WTC11 (cell line): ENCODE measurements around the gene SKIL. TPM values are rescaled to one million over a fixed set of nuclear protein-coding genes. Genes with fewer than 3 reads are reported as not detected.

Experiments
- ATAC-seq: fragments of 200-7000 bp; cut with Tn5 transposase; 2 replicates; pipeline ENCODE4 v1.10.0; 2021; ENCODE audit warnings: mild to moderate bottlenecking, moderate library complexity
- CTCF ChIA-PET: fragments of 300-600 bp; sonication (Branson Sonifier 250); formaldehyde crosslinking; loops from one replicate; lab custom pipeline; 2021; ENCODE audit warnings: antibody characterized with exemption; lab: Charles Lee
- POLR2A ChIA-PET: fragments of 350-600 bp; sonication (Branson Sonifier 250); formaldehyde crosslinking; loops from one replicate; lab custom pipeline; 2021; ENCODE audit warnings: antibody characterized with exemption; lab: Charles Lee
- DNase-seq: peaks from one replicate; pipeline ENCODE4 v3.0.0; 2021; ENCODE audit warnings: low spot score
- H3K27ac Mint-ChIP-seq: 2 replicates; pipeline ENCODE4 v1.8.0; 2021; ENCODE audit warnings: mixed read lengths
- H3K27me3 Mint-ChIP-seq: 2 replicates; pipeline ENCODE4 v1.8.0; 2021; ENCODE audit warnings: low read depth, mild to moderate bottlenecking, moderate library complexity, mixed read lengths
- H3K36me3 Mint-ChIP-seq: 2 replicates; pipeline ENCODE4 v1.8.0; 2021; ENCODE audit warnings: mixed read lengths
- H3K4me1 Mint-ChIP-seq: 2 replicates; pipeline ENCODE4 v1.8.0; 2022; ENCODE audit warnings: mixed read lengths
- H3K4me3 Mint-ChIP-seq: 2 replicates; pipeline ENCODE4 v1.8.0; 2021; ENCODE audit warnings: mild to moderate bottlenecking, moderate library complexity, mixed read lengths
- H3K9me3 Mint-ChIP-seq: 2 replicates; pipeline ENCODE4 v1.8.0; 2021; ENCODE audit warnings: mixed read lengths
- EMX1 ChIP-seq: fragments of 250-450 bp; sonication (Bioruptor Pico); IDR thresholded peaks from 2 replicates; pipeline ENCODE4 v1.8.0; 2021; ENCODE audit warnings: mild to moderate bottlenecking
- FOXJ3 ChIP-seq: sonication (generic); formaldehyde crosslinking; IDR thresholded peaks from 2 replicates; pipeline ENCODE4 v1.9.0; 2021; ENCODE audit warnings: missing genetic modification reagents, mild to moderate bottlenecking, borderline replicate concordance
- FOXK1 ChIP-seq: sonication (generic); formaldehyde crosslinking; IDR thresholded peaks from 2 replicates; pipeline ENCODE4 v1.8.0; 2022; ENCODE audit warnings: mild to moderate bottlenecking, moderate library complexity, missing genetic modification reagents
- FOXP1 ChIP-seq: sonication (generic); formaldehyde crosslinking; IDR thresholded peaks from 2 replicates; pipeline ENCODE4 v1.8.0; 2022; ENCODE audit warnings: missing genetic modification reagents, mild to moderate bottlenecking, moderate library complexity, borderline replicate concordance
- HMGA2 ChIP-seq: fragments of 250-450 bp; sonication (Bioruptor Pico); IDR thresholded peaks from 2 replicates; pipeline ENCODE4 v1.4.0; 2021; ENCODE audit warnings: mild to moderate bottlenecking, moderate library complexity
- JAZF1 ChIP-seq: fragments of 250-450 bp; sonication (Bioruptor Pico); IDR thresholded peaks from 2 replicates; pipeline ENCODE4 v1.9.0; 2021; ENCODE audit warnings: moderate library complexity, mild to moderate bottlenecking, inconsistent platforms
- NFYB ChIP-seq: sonication (generic); formaldehyde crosslinking; conservative IDR thresholded peaks from 2 replicates; pipeline ENCODE4 v1.8.0; 2022; ENCODE audit warnings: low read depth, missing genetic modification reagents
- NR3C1 ChIP-seq: sonication (generic); formaldehyde crosslinking; conservative IDR thresholded peaks from 2 replicates; pipeline ENCODE4 v1.8.1; 2023; ENCODE audit warnings: low read depth, mild to moderate bottlenecking, missing genetic modification reagents
- OVOL2 ChIP-seq: fragments of 250-450 bp; sonication (Bioruptor Pico); IDR thresholded peaks from 2 replicates; pipeline ENCODE4 v1.9.0; 2021; ENCODE audit warnings: mild to moderate bottlenecking, borderline replicate concordance
- ZNF317 ChIP-seq: sonication (generic); formaldehyde crosslinking; IDR thresholded peaks from 2 replicates; pipeline ENCODE4 v1.8.1; 2023; ENCODE audit warnings: low read depth, mild to moderate bottlenecking, moderate library complexity, missing genetic modification reagents, borderline replicate concordance
- total RNA-seq: library from RNA; stranded (reverse); gene quantifications from 3 replicates; pipeline ENCODE4 v1.2.3, GENCODE V29; 2021
- TF ChIP-seq, protein P1 (sequence below): sonication (generic); formaldehyde crosslinking; IDR thresholded peaks from 2 replicates; pipeline ENCODE4 v1.8.1; 2023; ENCODE audit warnings: mild to moderate bottlenecking, missing genetic modification reagents
- TF ChIP-seq, protein P2 (sequence below): fragments of 250-450 bp; sonication (Bioruptor Pico); IDR thresholded peaks from 2 replicates; pipeline ENCODE4 v1.8.0; 2021; ENCODE audit warnings: mild to moderate bottlenecking
- TF ChIP-seq, protein P3 (sequence below): sonication (generic); formaldehyde crosslinking; IDR thresholded peaks from 2 replicates; pipeline ENCODE4 v1.8.0; 2022; ENCODE audit warnings: mild to moderate bottlenecking, missing genetic modification reagents
- TF ChIP-seq, protein P4 (sequence below): sonication (generic); formaldehyde crosslinking; IDR thresholded peaks from 2 replicates; pipeline ENCODE4 v1.8.1; 2022; ENCODE audit warnings: mild to moderate bottlenecking, missing genetic modification reagents, moderate library complexity, borderline replicate concordance
- TF ChIP-seq, protein P5 (sequence below): fragments of 200-600 bp; IDR thresholded peaks from 2 replicates; pipeline ENCODE4 v1.8.0; 2022; ENCODE audit warnings: antibody characterized with exemption

The SKIL gene
- total RNA-seq, 1 experiment from 2014 or later = 181 TPM

DNA sequence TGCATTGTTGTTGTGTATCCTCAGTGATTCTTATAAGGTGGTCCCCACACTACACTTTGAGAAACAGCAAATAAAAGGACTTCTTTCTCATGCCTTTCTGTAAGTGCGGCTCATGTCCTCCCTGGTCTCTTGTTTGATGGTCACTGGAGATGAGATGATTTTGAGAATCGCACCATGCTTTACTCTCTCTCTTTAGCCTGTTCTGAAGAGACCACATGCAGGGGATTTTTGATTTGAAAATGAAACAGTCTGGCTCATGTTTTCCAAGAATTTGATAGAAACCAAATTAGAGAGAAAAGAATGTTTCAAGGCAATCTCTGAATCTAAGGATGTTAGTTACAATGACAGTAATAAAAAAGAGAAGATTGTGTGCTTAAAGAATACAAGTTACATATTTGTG lies 79.2 kb downstream of the SKIL start:
- POLR2A ChIA-PET = no interaction called here
- no peak for ATAC-seq
- no peak for DNase-seq
- TF ChIP-seq HMGA2 (CRISPR knock-in tag) (no peak), JAZF1 (no peak)
- TF ChIP-seq, protein P1, sequence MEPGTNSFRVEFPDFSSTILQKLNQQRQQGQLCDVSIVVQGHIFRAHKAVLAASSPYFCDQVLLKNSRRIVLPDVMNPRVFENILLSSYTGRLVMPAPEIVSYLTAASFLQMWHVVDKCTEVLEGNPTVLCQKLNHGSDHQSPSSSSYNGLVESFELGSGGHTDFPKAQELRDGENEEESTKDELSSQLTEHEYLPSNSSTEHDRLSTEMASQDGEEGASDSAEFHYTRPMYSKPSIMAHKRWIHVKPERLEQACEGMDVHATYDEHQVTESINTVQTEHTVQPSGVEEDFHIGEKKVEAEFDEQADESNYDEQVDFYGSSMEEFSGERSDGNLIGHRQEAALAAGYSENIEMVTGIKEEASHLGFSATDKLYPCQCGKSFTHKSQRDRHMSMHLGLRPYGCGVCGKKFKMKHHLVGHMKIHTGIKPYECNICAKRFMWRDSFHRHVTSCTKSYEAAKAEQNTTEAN (CRISPR knock-in tag) = no peak
- Mint-ChIP-seq H3K9me3 (peaks cover 3% of the 10 kb centered on the region; the same call in 1 of the 2 replicates), H3K4me1 (peaks cover 10% of the 10 kb centered on the region), H3K4me3 (no peak overlapping the region), H3K27me3 (no peaks in the 10 kb centered on the region; the same call in 1 of the 2 replicates), H3K27ac (no peak overlapping the region), H3K36me3 (no peaks in the 10 kb centered on the region)
- CTCF ChIA-PET = interaction anchor here (1.4 to 1.8 kb wide), 2 partner anchors 23 kb away, joined by 3 to 14 read pairs; no protein-coding TSS in a partner anchor

DNA sequence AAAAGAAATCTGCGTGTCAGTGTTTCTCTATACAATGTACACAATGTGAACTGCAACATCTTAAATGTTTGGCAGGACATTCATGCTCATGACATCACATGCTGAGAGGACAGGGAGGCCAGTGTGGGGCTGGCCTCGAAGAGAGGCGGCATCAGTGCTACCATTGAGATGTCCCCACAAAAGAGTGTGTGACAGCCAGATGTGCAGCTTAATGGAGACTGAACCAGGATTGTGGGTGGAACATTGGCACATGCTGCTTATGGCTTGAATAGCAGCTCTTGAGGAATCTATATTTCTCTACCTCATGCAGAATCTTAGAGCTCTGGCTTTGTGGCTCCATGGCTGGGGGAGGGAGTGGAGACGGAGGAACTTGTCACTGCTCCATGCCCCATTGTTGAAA lies 79.7 kb downstream of the SKIL start:
- H3K27me3 Mint-ChIP-seq = no peaks in the 10 kb centered on the region; the same call in 1 of the 2 replicates
- ChIA-PET CTCF (interaction anchor here (1.5 to 1.8 kb wide), 2 partner anchors 24 to 59 kb away, joined by 4 to 14 read pairs; no protein-coding TSS in a partner anchor), POLR2A (no interaction called here)
- H3K4me1 Mint-ChIP-seq = peaks cover 10% of the 10 kb centered on the region
- no peak for ATAC-seq
- H3K36me3 Mint-ChIP-seq = no peaks in the 10 kb centered on the region
- no peak for DNase-seq
- H3K27ac Mint-ChIP-seq = no peak overlapping the region
- H3K9me3 Mint-ChIP-seq = peaks cover 3% of the 10 kb centered on the region; the same call in 1 of the 2 replicates
- TF ChIP-seq EMX1 (CRISPR knock-in tag) = no peak
- TF ChIP-seq FOXJ3 = no peak
- TF ChIP-seq NFYB (CRISPR knock-in tag) = no peak
- TF ChIP-seq, protein P1 (CRISPR knock-in tag) = no peak
- TF ChIP-seq NR3C1 (CRISPR knock-in tag) = no peak
- TF ChIP-seq OVOL2 (CRISPR knock-in tag) = no peak
- no peak for TF ChIP-seq ZNF317
- TF ChIP-seq, protein P2, sequence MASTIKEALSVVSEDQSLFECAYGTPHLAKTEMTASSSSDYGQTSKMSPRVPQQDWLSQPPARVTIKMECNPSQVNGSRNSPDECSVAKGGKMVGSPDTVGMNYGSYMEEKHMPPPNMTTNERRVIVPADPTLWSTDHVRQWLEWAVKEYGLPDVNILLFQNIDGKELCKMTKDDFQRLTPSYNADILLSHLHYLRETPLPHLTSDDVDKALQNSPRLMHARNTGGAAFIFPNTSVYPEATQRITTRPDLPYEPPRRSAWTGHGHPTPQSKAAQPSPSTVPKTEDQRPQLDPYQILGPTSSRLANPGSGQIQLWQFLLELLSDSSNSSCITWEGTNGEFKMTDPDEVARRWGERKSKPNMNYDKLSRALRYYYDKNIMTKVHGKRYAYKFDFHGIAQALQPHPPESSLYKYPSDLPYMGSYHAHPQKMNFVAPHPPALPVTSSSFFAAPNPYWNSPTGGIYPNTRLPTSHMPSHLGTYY (CRISPR knock-in tag) = no peak
- TF ChIP-seq, protein P3, sequence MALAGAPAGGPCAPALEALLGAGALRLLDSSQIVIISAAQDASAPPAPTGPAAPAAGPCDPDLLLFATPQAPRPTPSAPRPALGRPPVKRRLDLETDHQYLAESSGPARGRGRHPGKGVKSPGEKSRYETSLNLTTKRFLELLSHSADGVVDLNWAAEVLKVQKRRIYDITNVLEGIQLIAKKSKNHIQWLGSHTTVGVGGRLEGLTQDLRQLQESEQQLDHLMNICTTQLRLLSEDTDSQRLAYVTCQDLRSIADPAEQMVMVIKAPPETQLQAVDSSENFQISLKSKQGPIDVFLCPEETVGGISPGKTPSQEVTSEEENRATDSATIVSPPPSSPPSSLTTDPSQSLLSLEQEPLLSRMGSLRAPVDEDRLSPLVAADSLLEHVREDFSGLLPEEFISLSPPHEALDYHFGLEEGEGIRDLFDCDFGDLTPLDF (CRISPR knock-in tag) = no peak
- no peak for TF ChIP-seq FOXK1 (CRISPR knock-in tag)
- TF ChIP-seq, protein P4, sequence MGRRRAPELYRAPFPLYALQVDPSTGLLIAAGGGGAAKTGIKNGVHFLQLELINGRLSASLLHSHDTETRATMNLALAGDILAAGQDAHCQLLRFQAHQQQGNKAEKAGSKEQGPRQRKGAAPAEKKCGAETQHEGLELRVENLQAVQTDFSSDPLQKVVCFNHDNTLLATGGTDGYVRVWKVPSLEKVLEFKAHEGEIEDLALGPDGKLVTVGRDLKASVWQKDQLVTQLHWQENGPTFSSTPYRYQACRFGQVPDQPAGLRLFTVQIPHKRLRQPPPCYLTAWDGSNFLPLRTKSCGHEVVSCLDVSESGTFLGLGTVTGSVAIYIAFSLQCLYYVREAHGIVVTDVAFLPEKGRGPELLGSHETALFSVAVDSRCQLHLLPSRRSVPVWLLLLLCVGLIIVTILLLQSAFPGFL (CRISPR knock-in tag) = no peak
- TF ChIP-seq HMGA2 (CRISPR knock-in tag) = no peak
- no peak for TF ChIP-seq FOXP1
- TF ChIP-seq, protein P5, sequence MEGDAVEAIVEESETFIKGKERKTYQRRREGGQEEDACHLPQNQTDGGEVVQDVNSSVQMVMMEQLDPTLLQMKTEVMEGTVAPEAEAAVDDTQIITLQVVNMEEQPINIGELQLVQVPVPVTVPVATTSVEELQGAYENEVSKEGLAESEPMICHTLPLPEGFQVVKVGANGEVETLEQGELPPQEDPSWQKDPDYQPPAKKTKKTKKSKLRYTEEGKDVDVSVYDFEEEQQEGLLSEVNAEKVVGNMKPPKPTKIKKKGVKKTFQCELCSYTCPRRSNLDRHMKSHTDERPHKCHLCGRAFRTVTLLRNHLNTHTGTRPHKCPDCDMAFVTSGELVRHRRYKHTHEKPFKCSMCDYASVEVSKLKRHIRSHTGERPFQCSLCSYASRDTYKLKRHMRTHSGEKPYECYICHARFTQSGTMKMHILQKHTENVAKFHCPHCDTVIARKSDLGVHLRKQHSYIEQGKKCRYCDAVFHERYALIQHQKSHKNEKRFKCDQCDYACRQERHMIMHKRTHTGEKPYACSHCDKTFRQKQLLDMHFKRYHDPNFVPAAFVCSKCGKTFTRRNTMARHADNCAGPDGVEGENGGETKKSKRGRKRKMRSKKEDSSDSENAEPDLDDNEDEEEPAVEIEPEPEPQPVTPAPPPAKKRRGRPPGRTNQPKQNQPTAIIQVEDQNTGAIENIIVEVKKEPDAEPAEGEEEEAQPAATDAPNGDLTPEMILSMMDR = no peak
- no peak overlapping the region for H3K4me3 Mint-ChIP-seq
